HG03103 (cell line): ENCODE measurements around the gene BRIP1.

ENCODE experiments used
- ATAC-seq: cut with Tn5 transposase; IDR thresholded peaks from one replicate; pipeline ENCODE4 v1.9.1; 2021; ENCODE audit warnings: low read depth; ENCODE audit not compliant: unreplicated experiment

Gene BRIP1

DNA sequence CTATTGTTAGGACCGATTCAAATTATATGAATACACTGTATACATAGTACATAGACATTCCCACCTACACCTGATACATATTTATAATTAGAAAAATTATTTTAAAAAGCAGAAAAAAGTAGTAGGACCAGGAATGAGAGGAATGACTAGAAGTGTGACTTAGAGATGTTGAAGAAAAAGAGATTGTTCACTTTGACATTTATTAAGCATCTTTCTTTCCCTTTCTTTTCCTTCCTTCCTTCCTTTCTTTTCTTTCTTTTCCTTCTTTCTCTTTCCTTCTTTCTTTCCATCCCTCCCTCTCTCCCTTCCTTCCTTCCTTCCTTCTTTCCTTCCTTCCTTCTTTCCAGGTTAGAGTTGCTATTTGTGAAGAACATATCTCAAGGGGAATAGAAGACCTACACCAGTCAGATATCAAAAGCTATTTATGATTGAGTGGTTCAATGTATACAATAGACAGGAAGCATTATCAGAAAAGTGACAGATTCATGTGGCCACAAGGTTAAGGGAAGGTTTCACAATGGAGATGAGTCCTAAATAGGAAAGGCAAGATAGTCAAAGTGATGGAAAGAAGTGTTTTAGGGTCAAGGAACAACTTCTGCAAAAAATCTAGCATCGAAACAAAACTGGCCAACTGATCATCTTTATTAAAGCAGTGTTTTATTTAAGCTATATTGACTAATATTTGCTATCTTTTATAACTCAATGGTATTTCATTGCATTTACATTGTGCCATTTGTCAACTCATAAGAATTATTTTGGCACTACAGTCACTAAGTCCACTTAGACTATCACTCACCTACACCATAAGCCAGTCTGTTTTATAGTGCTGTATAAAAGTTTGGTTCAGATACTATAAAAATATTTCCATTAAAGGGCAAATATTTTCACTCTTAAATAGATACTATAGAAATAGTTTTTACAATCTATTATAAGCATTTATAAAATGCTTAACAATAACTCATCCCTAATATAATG, 218.2 kb downstream of the BRIP1 start:
- no peak for ATAC-seq

DNA sequence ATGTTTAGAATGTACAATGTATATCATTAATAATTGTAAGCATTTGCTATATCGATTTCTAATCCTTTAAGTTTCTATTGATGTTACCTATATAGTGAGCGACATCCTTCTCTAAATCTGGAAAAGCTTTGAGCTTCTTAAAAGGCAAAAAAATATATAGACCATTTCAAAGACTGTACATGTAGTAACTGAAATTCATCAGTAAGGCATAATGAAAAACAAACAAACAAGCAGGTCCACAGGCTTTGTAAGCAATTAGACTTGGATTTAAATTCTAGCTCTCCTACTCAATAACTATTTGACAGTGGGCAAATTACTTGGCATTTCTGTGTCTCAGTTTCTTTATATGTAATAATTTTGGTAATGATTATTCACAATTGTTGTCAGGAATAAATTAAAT, 220.6 kb downstream of the BRIP1 start:
- no peak for ATAC-seq

DNA sequence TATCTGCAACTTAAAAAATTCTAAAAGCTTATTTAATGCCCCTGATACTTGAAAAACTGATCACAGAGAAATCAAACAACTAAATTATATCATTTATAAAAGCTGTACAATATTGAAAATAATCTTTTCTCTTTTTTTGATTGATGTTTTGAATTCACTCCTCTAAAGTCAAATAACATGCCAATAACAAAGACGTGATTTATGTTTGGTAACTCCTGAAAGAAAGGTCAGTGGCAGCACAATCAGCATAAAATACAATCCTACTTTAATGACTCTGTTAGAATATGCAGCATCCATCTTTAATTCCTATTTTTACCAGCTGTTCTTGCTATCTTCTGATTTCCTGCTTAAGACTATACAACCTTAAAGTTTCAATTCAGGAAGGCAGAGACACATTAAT, 221.6 kb downstream of the BRIP1 start:
- ATAC-seq = no peak

DNA sequence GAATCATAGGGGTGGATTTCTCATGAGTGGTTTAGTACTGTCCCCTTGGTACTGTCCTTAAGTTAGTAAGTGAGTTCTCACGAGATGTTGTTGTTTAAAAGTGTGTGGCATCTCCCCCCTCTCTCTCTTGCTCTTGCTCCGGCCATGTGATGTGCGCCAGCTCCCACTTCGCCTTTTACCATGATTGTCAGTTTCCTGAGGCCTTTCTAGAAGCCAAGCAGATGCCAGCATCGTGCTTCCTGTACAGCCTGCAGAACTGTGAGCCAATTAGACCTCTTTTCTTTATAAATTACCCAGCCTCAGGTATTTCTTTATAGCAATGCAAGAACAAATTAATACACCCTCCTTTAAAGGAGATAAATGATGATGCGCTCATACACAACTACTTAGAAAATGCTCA, 222.2 kb downstream of the BRIP1 start:
- ATAC-seq = no peak

DNA sequence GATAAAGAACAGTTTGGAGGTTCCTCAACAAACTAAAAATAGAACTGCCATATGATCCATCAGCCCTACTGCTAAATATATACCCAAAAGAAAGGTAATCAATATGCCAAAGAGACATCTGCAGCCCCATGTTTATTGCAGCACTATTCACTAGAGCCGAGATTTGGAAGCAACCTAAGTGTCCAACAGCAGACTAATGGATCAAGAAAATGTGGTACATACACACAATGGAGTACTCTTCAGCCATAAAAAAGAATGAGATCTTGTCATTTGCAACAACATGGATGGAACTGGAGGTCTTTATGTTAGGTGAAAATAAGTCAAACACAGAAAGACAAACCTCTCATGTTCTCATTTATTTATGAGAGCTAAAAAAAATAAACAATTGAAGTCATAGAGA, 223.5 kb downstream of the BRIP1 start:
- ATAC-seq = no peak

DNA sequence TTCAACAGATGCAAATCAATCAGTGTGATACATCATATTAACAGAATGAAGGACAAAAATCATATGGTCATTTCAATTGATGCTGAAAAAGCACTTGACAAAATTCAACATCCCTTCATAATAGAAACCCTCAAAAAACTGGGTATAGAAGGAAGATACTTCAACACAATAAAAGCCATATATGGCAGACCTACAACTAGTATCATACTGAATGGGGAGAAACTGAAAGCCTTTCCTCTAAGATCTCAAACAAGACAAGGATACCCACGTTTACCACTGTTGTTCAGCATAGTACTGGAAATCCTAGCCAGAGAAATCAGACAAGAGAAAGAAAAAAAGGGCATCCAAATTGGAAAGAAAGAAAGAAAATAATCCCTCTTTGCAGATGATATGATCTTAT, 225.2 kb downstream of the BRIP1 start:
- no peak for ATAC-seq

DNA sequence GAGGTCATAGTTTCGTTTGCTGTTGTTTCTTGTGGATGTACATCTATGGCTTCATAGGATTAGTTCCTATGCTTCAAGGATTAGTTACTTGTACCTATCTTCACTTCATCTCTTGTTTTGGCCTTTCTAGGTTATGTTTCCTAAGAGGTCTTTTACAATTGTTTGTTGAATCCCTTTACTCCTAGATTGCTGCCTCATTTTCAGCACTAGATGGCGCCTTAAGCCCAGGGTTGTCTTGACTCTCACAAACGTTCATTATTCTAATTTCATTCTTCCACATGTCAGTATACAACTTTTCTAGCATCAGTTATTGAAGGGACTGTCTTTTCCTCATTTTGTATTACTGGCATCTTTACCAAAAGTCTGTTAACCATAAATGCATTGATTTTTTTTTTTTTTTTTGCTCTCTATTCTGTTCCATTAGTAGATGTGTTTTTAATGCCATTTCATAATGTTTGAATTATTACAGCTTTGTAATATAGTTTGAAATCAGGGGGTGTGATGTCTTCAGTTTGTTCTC, 227.4 kb downstream of the BRIP1 start:
- ATAC-seq = no peak

DNA sequence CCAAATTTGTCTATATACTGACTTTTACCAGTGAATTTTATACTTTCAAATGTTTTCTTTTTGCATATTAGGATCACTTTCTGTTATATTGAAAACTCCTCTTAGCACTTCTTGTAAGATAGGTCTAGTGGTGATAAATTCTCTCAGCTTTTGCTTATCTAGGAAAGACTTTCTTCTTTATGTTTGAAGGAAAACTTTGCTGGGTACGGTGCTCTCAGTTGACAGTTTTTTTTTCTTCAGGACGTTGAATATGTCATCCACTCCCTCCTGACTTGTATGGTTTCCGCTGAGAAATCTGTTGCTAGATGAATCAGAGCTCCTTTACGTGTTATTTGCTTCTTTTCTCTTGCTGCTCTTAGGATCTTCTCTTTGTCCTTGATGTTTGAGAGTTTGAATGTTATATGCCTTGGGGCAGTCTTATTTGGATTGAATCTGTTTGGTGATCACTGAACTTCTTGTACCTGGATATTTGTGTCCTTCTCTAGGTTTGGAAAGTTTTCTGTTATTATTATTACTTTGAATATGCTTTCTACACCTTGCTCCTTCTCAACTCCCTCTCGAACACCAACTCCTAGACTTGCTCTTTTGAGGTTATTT, 228.3 kb downstream of the BRIP1 start:
- no peak for ATAC-seq

DNA sequence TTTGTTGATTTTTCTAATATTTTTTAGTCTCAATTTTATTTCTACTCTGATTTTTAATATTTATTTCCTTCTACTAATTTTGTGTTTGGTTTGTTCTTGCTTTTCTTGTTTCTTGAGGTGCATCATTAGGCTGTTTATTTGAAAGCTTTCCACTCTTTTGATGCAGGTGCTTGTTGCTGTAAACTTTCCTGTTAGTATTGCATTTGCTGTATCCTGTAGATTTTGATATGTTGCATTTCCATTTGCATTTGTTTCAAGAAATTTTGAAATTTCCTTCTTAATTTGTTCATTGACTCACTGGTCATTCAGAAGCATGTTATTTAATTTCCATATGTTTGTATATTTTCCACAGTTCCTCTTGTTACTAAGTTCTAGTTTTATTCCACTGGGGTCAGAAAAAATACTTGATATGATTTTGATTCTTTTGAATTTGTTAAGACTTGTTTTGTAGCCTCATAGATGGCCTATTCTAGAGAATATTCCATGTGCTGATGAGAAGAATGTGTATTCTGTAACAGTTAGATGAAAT, 229.3 kb downstream of the BRIP1 start:
- ATAC-seq = no peak

DNA sequence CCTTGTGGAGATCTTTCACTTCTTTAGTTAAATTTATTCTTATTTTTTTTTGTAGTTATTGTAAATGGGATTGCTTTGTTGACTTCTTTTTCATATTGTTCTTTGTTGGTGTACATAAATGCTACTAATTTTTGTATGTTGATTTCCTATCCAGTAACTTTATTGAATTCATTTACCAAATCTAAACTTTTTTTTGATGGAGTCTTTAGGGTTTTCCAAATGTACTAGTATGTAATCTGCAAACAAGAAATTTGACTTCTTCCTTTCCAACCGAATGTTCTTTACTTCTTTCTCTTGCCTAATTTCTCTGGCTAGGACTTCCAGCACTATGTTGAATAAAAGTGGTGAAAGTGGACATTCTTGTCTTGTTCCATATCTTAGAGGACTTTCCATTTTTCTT, 230.5 kb downstream of the BRIP1 start:
- ATAC-seq = no peak

DNA sequence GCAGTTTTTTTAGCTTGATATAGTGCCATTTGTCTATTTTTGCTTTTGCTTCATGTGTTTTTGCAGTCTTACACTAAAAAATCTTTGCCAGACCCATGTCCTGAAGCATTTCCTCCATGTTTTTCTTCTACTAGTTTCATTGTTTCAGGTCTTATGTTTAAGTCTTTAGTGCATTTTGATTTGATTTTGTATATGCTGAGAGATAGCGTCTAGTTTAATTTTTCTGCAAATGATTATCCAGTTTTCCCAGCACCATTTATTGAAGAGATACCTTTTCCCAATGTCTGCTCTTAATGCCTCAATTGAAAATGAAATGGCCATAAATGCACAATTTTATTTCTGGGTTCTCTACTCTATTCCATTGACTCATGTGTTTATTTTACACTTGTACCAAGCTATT, 231.5 kb downstream of the BRIP1 start:
- ATAC-seq = no peak
